ENCODE measurements around the gene GADL1. TPM values are rescaled to one million over a fixed set of nuclear protein-coding genes. Genes with fewer than 3 reads are reported as not detected.

GADL1 gene
- total RNA-seq, 1 experiment from 2014 or later, result not detected

DNA sequence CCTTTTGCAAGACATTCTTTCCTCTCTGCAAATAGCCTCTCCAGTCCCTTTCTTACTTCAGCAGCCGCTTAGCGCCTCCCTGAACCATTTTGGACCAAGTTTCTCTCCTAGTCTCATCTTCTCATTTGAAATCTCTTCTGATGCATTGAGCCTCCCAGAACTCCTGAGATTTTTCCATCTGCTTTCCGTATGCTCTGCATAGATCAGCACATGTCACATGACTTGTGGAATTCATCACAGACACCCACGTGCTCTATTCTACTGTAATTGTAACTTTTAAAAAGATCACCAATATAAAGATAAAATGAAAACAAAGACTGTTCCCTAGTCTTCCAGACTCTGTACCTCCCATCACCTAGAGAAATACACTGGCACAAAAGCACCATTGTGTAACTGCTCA is 100.7 kb downstream of the GADL1 start (continued):
- TF ChIP-seq, protein P1, sequence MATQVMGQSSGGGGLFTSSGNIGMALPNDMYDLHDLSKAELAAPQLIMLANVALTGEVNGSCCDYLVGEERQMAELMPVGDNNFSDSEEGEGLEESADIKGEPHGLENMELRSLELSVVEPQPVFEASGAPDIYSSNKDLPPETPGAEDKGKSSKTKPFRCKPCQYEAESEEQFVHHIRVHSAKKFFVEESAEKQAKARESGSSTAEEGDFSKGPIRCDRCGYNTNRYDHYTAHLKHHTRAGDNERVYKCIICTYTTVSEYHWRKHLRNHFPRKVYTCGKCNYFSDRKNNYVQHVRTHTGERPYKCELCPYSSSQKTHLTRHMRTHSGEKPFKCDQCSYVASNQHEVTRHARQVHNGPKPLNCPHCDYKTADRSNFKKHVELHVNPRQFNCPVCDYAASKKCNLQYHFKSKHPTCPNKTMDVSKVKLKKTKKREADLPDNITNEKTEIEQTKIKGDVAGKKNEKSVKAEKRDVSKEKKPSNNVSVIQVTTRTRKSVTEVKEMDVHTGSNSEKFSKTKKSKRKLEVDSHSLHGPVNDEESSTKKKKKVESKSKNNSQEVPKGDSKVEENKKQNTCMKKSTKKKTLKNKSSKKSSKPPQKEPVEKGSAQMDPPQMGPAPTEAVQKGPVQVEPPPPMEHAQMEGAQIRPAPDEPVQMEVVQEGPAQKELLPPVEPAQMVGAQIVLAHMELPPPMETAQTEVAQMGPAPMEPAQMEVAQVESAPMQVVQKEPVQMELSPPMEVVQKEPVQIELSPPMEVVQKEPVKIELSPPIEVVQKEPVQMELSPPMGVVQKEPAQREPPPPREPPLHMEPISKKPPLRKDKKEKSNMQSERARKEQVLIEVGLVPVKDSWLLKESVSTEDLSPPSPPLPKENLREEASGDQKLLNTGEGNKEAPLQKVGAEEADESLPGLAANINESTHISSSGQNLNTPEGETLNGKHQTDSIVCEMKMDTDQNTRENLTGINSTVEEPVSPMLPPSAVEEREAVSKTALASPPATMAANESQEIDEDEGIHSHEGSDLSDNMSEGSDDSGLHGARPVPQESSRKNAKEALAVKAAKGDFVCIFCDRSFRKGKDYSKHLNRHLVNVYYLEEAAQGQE (IDR thresholded peaks at IDR 0.05; ENCODE audit: low read depth), result no peak
- TF ChIP-seq POLR2A (IDR thresholded peaks at IDR 0.05; ENCODE audit: borderline replicate concordance, extremely low read depth, insufficient read depth, insufficient read length) (no peak), JUND (IDR thresholded peaks at IDR 0.05) (no peak), TCF7L2 (IDR thresholded peaks at IDR 0.05; ENCODE audit: borderline replicate concordance, extremely low read depth, insufficient read depth, insufficient read length) (no peak), POLR2AphosphoS5 (IDR thresholded peaks at IDR 0.05; ENCODE audit: low read depth, low read length) (no peak), SIN3A (IDR thresholded peaks at IDR 0.05; ENCODE audit: low read depth) (no peak)

DNA sequence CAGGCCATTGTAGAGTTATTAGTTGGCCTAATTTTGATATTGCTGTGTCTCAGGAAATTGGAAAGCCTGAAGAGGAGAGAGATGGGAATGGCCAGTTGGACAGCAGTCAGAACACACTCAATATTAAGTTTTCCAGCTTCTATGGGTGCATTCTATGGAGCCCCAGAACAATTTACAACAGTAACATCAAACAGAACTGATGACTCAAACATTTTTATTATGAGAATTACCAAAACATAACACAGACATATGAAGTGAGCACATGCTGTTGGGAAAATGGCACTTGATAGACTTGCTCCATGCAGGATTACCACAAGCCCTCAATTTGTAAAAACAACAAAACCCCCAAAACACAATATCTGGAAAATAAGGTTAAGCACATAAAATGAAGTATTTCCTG is 104.3 kb downstream of the GADL1 start:
- no peaks in the 10 kb centered on the region for H3K9me2 ChIP-seq (ENCODE audit: insufficient read depth)
- POLR2A ChIA-PET, result no interaction called here
- H3K27ac ChIP-seq (ENCODE audit: low read depth, low read length), result no peak overlapping the region
- no peak for DNase-seq (ENCODE audit: low read depth, low spot score)
- no peaks in the 10 kb centered on the region for H3K4me1 ChIP-seq (ENCODE audit: control insufficient read depth in 1 of 2, insufficient read depth in 2 of 2, low read length in 2 of 2)
- RAD21 ChIA-PET (ENCODE audit: low non-redundant PET in 1 of 2, low total read pairs in 2 of 2, uncharacterized antibody in 2 of 2, unreplicated experiment in 2 of 2), result no interaction called here
- no peaks in the 10 kb centered on the region for H3K79me2 ChIP-seq (ENCODE audit: insufficient read depth, low read length)
- no peaks in the 10 kb centered on the region for H3K36me3 ChIP-seq (ENCODE audit: control insufficient read depth in 1 of 2, insufficient read depth in 2 of 2, low read length in 2 of 2)
- no peak overlapping the region for H3K9ac ChIP-seq (ENCODE audit: low read length)
- CTCF ChIA-PET, result no interaction called here
- ATAC-seq, result no peak
- intact Hi-C loops (cut with micrococcal nuclease), result no loop called here
- TF ChIP-seq EGR1 (IDR thresholded peaks at IDR 0.05; ENCODE audit: low read depth) (no peak), POLR2AphosphoS5 (IDR thresholded peaks at IDR 0.05; ENCODE audit: low read depth, low read length) (no peak), ELF1 (IDR thresholded peaks at IDR 0.05; ENCODE audit: borderline replicate concordance, low read depth) (no peak), SRF (IDR thresholded peaks at IDR 0.05; ENCODE audit: low read depth) (no peak)
- TF ChIP-seq, protein P1 (IDR thresholded peaks at IDR 0.05; ENCODE audit: low read depth), result no peak
- H4K20me1 ChIP-seq (ENCODE audit: insufficient read depth), result no peaks in the 10 kb centered on the region
- no peak overlapping the region for H2AFZ ChIP-seq (ENCODE audit: low read depth, low read length, poor library complexity, severe bottlenecking)
- no peak overlapping the region for H3K4me3 ChIP-seq (replicated peaks in 1 of 2; ENCODE audit: low read depth in 1 of 2, low read length in 2 of 2)
- H3K27me3 ChIP-seq (ENCODE audit: insufficient read depth, low read length), result no peaks in the 10 kb centered on the region
- no peaks in the 10 kb centered on the region for H3K9me3 ChIP-seq (ENCODE audit: control insufficient read depth in 1 of 2, insufficient read depth in 1 of 2, low read depth in 1 of 2, low read length in 2 of 2)
- H3K4me2 ChIP-seq (ENCODE audit: low read length), result no peak overlapping the region
- no TSS peak for BruUV-seq (replicated peaks)
